Mammary epithelial cell (primary cell): ENCODE results near the gene SETX.

ENCODE experiments used
- CTCF ChIP-seq, 2 donors: IDR thresholded peaks in 1 of 2; conservative IDR thresholded peaks in 1 of 2; 2 replicates each; pipeline ENCODE4 v1.5.1; 2011 to 2012; ENCODE audit warnings: inconsistent platforms in 2 of 2, low read length in 2 of 2, mild to moderate bottlenecking in 2 of 2, control low read depth in 1 of 2, low read depth in 1 of 2; ENCODE audit not compliant: insufficient read depth in 1 of 2; ENCODE audit errors: extremely low read depth in 1 of 2
- EZH2 ChIP-seq: IDR thresholded peaks from 2 replicates; pipeline ENCODE4 v1.6.1; 2012; ENCODE audit warnings: low read length, inconsistent platforms, borderline replicate concordance

DNA sequence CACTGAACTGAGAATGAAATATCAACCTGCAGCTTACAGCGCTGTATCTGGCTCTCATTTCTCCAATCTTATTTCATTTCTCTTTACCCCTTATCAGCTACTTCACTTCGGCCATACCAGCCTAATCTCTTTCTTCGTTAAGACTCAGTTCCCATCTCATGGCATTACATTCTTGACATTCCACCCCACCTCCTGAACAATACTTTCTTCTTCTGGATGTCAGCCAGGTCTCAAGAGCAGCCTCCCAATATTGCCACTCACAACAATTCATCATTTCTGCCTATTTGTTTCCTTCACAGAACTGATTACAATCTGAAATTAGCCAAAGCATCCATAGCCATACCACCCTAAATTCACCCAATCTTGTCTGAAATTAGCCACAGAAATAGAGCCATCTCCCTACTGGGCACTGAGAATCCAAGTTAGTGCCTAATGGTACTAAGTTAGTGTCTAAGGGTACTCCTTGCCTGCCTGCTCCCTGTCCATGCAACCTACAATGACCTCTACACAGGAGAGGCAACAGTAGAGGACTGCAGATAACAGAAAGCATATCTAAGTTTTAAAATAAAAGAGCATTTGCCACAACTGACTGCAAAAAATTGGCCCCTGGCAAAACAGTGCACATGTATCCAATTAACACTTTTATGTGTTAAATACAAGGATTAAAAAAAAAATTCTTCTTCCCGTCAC, 35.2 kb downstream of the SETX start:
- TF ChIP-seq EZH2 (no peak), CTCF (conservative IDR thresholded peaks at IDR 0.05 in 1 of 2, IDR thresholded peaks at IDR 0.05 in 1 of 2; ENCODE audit: extremely low read depth in 1 of 2, insufficient read depth in 1 of 2, low read depth in 1 of 2, low read length in 2 of 2) (no peak)
